22Rv1 (cell line): ENCODE data around the gene DLL4.

Experiments
- H3K27ac ChIP-seq: fragments of 450-650 bp; 2 replicates; pipeline ENCODE4 v1.5.1; 2017
- CTCF ChIP-seq: fragments of 450-650 bp; IDR thresholded peaks from 2 replicates; pipeline ENCODE4 v1.5.1; 2017; ENCODE audit warnings: mild to moderate bottlenecking
- ZFX ChIP-seq: fragments of 450-650 bp; IDR thresholded peaks from 2 replicates; pipeline ENCODE4 v1.6.1; 2017; ENCODE audit warnings: antibody characterized with exemption, borderline replicate concordance

DLL4 gene

GRCh38 chr15:40930430-40931299 lies 1.5 kb downstream of the DLL4 start:
- TF ChIP-seq CTCF, result peak; percentile 91
- TF ChIP-seq ZFX, result no peak
- no peak overlapping the region for H3K27ac ChIP-seq

- no peak overlapping the region for H3K27ac ChIP-seq
- TF ChIP-seq CTCF (no peak), ZFX (no peak)
Observed at GRCh38 chr15:40931300-40932142, 2.4 kb downstream of the DLL4 start.

- TF ChIP-seq CTCF (no peak), ZFX (no peak)
- no peak overlapping the region for H3K27ac ChIP-seq
Observed at GRCh38 chr15:40932156-40932555, 3.0 kb downstream of the DLL4 start.

GRCh38 chr15:40932649-40933516 lies 3.7 kb downstream of the DLL4 start:
- TF ChIP-seq CTCF (no peak), ZFX (no peak)
- H3K27ac ChIP-seq, result no peak overlapping the region

- H3K27ac ChIP-seq, result no peak overlapping the region
- TF ChIP-seq CTCF (no peak), ZFX (no peak)
Observed at GRCh38 chr15:40933517-40933902, 4.4 kb downstream of the DLL4 start.

- no peak overlapping the region for H3K27ac ChIP-seq
- no peak for TF ChIP-seq CTCF
- no peak for TF ChIP-seq ZFX
Observed at GRCh38 chr15:40934457-40934856, 5.3 kb downstream of the DLL4 start.
